Measurements from ENCODE around the gene DDX42. TPM values are rescaled to one million over a fixed set of nuclear protein-coding genes. Genes with fewer than 3 reads are reported as not detected.

Gene DDX42
- total and polyA plus RNA-seq, 2 donors (not counting 1 experiment from before 2014, with no cell fraction given): 61.6 to 170 TPM

GRCh38 chr17:63827801-63828221, 53.8 kb downstream of the DDX42 start:
- TF ChIP-seq EZH2 (IDR thresholded peaks at IDR 0.05; ENCODE audit: borderline replicate concordance, insufficient read depth, low read depth, low read length, poor library complexity, severe bottlenecking): no peak
- TF ChIP-seq, protein P1, sequence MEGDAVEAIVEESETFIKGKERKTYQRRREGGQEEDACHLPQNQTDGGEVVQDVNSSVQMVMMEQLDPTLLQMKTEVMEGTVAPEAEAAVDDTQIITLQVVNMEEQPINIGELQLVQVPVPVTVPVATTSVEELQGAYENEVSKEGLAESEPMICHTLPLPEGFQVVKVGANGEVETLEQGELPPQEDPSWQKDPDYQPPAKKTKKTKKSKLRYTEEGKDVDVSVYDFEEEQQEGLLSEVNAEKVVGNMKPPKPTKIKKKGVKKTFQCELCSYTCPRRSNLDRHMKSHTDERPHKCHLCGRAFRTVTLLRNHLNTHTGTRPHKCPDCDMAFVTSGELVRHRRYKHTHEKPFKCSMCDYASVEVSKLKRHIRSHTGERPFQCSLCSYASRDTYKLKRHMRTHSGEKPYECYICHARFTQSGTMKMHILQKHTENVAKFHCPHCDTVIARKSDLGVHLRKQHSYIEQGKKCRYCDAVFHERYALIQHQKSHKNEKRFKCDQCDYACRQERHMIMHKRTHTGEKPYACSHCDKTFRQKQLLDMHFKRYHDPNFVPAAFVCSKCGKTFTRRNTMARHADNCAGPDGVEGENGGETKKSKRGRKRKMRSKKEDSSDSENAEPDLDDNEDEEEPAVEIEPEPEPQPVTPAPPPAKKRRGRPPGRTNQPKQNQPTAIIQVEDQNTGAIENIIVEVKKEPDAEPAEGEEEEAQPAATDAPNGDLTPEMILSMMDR (IDR thresholded peaks at IDR 0.05): peak; percentile 21
- POLR2A ChIA-PET: interaction anchor here (0.6 to 2.7 kb wide), 5 partner anchors 14 to 128 kb away, joined by 5 to 23 read pairs (median 6); partner anchors contain the start of genes CCDC47, DDX42, LIMD2 and SMARCD2
- ATAC-seq (ENCODE audit: low read depth) (no peak), DNase-seq (no peak)
- peak overlapping the region; percentile 80 for H3K9ac ChIP-seq (ENCODE audit: low read length)
- peaks cover 32 to 46% of the 10 kb centered on the region in 2 donors for H3K4me1 ChIP-seq (ENCODE audit: control insufficient read depth in 2 of 2, insufficient read depth in 2 of 2, low read length in 2 of 2)
- intact Hi-C loops (cut with micrococcal nuclease): loop anchor here (1.0 to 5.0 kb wide), 8 partner anchors 15 to 679 kb away; partner anchors contain the start of genes CCDC47, CEP95, DDX5 and ERN1
- peak overlapping the region; percentile 92 for H2AFZ ChIP-seq (ENCODE audit: insufficient read depth, low read depth, low read length, poor library complexity, severe bottlenecking)
- H3K4me3 ChIP-seq (ENCODE audit: control extremely low read depth in 1 of 5, extremely low read depth in 1 of 5, insufficient read depth in 1 of 5, low read depth in 2 of 5, low read length in 4 of 5): peak overlapping the region; percentile 78 to 92 (median 81)
- peak overlapping the region; percentile 98 for H3K27ac Mint-ChIP-seq
- H3K9me3 ChIP-seq (ENCODE audit: control extremely low read depth in 1 of 3, control insufficient read depth in 2 of 3, insufficient read depth in 1 of 3, low read length in 2 of 3): no peaks in the 10 kb centered on the region
- H3K4me1 Mint-ChIP-seq: peaks cover 68% of the 10 kb centered on the region
- peak overlapping the region; percentile 70 to 92 for H3K27ac ChIP-seq (ENCODE audit: low read length in 2 of 2)
- CTCF ChIA-PET: interaction anchor here (1.2 to 3.3 kb wide), 4 partner anchors 11 to 131 kb away, joined by 3 to 15 read pairs (median 6); no protein-coding TSS in a partner anchor
- peak overlapping the region; percentile 98 for H3K4me3 Mint-ChIP-seq
- peak overlapping the region; percentile 87 for H3K4me2 ChIP-seq (replicated peaks; ENCODE audit: low read depth, low read length, poor library complexity, severe bottlenecking)
- H3K79me2 ChIP-seq (ENCODE audit: control insufficient read depth, insufficient read depth, low read length): peaks cover 54% of the 10 kb centered on the region
- H3K27me3 ChIP-seq (replicated peaks in 1 of 4; ENCODE audit: control extremely low read depth in 1 of 4, control insufficient read depth in 3 of 4, insufficient read depth in 4 of 4, low read length in 3 of 4): no peaks in the 10 kb centered on the region
- peaks cover 2 to 67% of the 10 kb centered on the region in 2 experiments for H3K36me3 ChIP-seq (replicated peaks in 1 of 2; ENCODE audit: control extremely low read depth in 1 of 2, control insufficient read depth in 1 of 2, extremely low read depth in 1 of 2, insufficient read depth in 2 of 2, low read length in 1 of 2)
- H3K9me3 Mint-ChIP-seq (ENCODE audit: insufficient read depth): no peaks in the 10 kb centered on the region
- H4K20me1 ChIP-seq (ENCODE audit: control insufficient read depth, insufficient read depth, low read length, poor library complexity, severe bottlenecking): peaks cover 5% of the 10 kb centered on the region
- WGBS (ENCODE audit: insufficient coverage): 5% methylated on average over 9 of the region's 19 CpGs
- no peaks in the 10 kb centered on the region for H3K27me3 Mint-ChIP-seq

GRCh38 chr17:63828936-63829335, 55.0 kb downstream of the DDX42 start:
- Histone ChIP-seq H3K79me2 (ENCODE audit: control insufficient read depth, insufficient read depth, low read length) (peaks cover 53% of the 10 kb centered on the region), H3K4me3 (ENCODE audit: control extremely low read depth in 1 of 5, extremely low read depth in 1 of 5, insufficient read depth in 1 of 5, low read depth in 2 of 5, low read length in 4 of 5) (no peak overlapping the region), H3K9ac (ENCODE audit: low read length) (no peak overlapping the region), H3K4me2 (replicated peaks; ENCODE audit: low read depth, low read length, poor library complexity, severe bottlenecking) (no peak overlapping the region), H3K36me3 (replicated peaks in 1 of 2; ENCODE audit: control extremely low read depth in 1 of 2, control insufficient read depth in 1 of 2, extremely low read depth in 1 of 2, insufficient read depth in 2 of 2, low read length in 1 of 2) (peaks cover 2 to 71% of the 10 kb centered on the region in 2 experiments), H4K20me1 (ENCODE audit: control insufficient read depth, insufficient read depth, low read length, poor library complexity, severe bottlenecking) (peaks cover 5% of the 10 kb centered on the region), H2AFZ (ENCODE audit: insufficient read depth, low read depth, low read length, poor library complexity, severe bottlenecking) (no peak overlapping the region), H3K9me3 (ENCODE audit: control extremely low read depth in 1 of 3, control insufficient read depth in 2 of 3, insufficient read depth in 1 of 3, low read length in 2 of 3) (no peaks in the 10 kb centered on the region), H3K4me1 (ENCODE audit: control insufficient read depth in 2 of 2, insufficient read depth in 2 of 2, low read length in 2 of 2) (peaks cover 31 to 43% of the 10 kb centered on the region in 2 donors), H3K27ac (ENCODE audit: low read length in 2 of 2) (no peak overlapping the region), H3K27me3 (replicated peaks in 1 of 4; ENCODE audit: control extremely low read depth in 1 of 4, control insufficient read depth in 3 of 4, insufficient read depth in 4 of 4, low read length in 3 of 4) (no peaks in the 10 kb centered on the region)
- Mint-ChIP-seq H3K4me3 (peak overlapping the region; percentile 98), H3K27ac (no peak overlapping the region), H3K9me3 (ENCODE audit: insufficient read depth) (no peaks in the 10 kb centered on the region), H3K27me3 (no peaks in the 10 kb centered on the region), H3K4me1 (peaks cover 62% of the 10 kb centered on the region)
- ChIA-PET POLR2A (interaction anchor here (1.0 kb wide), 2 partner anchors 13 to 14 kb away, joined by 5 to 9 read pairs; no protein-coding TSS in a partner anchor), CTCF (interaction anchor here (0.6 to 1.9 kb wide), 4 partner anchors 10 to 37 kb away, joined by 3 to 9 read pairs (median 4); no protein-coding TSS in a partner anchor)
- TF ChIP-seq, protein P1 (IDR thresholded peaks at IDR 0.05): no peak
- no peak for TF ChIP-seq EZH2 (IDR thresholded peaks at IDR 0.05; ENCODE audit: borderline replicate concordance, insufficient read depth, low read depth, low read length, poor library complexity, severe bottlenecking)
- no peak for ATAC-seq (ENCODE audit: low read depth)
- peak; percentile 9 for DNase-seq
- intact Hi-C loops (cut with micrococcal nuclease): loop anchor here (5.0 kb wide), 1 partner anchor 678 kb away; the partner anchor contains the start of genes CEP95 and DDX5
- WGBS (ENCODE audit: insufficient coverage): 100% methylated on average over 1 of the region's 3 CpGs
